Mammary epithelial cell (primary cell): ENCODE measurements around the gene COMP.

Experiments
- CTCF ChIP-seq, 2 donors: IDR thresholded peaks in 1 of 2; conservative IDR thresholded peaks in 1 of 2; 2 replicates each; pipeline ENCODE4 v1.5.1; 2011 to 2012; ENCODE audit warnings: inconsistent platforms in 2 of 2, low read length in 2 of 2, mild to moderate bottlenecking in 2 of 2, control low read depth in 1 of 2, low read depth in 1 of 2; ENCODE audit not compliant: insufficient read depth in 1 of 2; ENCODE audit errors: extremely low read depth in 1 of 2
- EZH2 ChIP-seq: IDR thresholded peaks from 2 replicates; pipeline ENCODE4 v1.6.1; 2012; ENCODE audit warnings: low read length, inconsistent platforms, borderline replicate concordance

- no peak for TF ChIP-seq CTCF (conservative IDR thresholded peaks at IDR 0.05 in 1 of 2, IDR thresholded peaks at IDR 0.05 in 1 of 2; ENCODE audit: extremely low read depth in 1 of 2, insufficient read depth in 1 of 2, low read depth in 1 of 2, low read length in 2 of 2)
- no peak for TF ChIP-seq EZH2
These were observed 48.8 kb downstream of the COMP start for GRCh38 chr19:18742324-18742723.
